NCI-H2196 (cell line): ENCODE measurements around the gene JMJD1C.
A peak's percentile ranks its signal among the peaks of the same experiment; 100 is the strongest.

ENCODE experiments used
- DNase-seq: peaks from one replicate; lab custom pipeline; 2025; ENCODE audit not compliant: unreplicated experiment; lab: John Stamatoyannopoulos, UW

Gene JMJD1C

DNA sequence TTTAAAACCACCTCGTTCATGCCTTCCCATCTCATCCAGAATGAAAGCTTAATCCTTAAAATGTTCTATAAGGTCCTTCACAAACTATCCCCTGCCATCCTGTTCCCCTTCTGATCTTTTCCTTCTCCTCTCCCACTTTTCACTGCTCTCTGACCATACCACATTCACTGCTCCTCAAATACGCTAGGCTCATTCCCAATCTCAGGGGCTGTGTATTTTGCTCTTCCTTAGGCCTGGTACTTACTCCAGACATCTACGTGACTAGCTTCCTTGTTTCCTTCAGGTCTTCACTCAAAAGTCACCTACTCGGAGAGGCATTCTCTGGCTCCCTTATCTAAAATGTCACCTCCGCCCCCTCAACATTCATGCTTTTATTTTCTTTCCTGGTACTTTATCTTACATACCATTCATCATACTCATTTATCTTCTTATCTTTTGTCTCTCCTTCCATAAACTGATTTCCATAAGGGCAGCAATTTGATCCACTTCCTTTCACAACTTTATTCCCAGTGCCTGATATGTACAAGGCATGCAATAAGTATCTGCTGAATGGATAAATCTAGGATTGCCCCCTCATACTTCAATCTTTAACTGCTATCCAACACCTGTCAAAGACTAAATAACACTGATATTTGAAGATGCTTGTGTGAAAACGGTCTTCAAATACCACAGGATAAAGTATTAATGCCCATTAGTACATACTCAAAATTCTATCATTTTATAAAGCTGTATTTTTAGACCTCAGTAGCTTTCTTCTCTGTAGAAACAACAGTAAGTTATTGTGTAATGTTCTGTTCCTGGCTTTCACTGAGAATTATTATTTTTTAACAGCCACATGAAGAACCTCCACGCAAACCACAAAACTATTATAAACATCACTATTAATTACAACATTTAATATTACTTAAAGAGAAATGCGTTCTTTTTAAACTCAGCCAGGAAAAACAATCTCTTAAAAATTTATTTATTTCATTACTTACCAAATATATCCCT lies 27.0 kb downstream of the JMJD1C start:
- no peak for DNase-seq

DNA sequence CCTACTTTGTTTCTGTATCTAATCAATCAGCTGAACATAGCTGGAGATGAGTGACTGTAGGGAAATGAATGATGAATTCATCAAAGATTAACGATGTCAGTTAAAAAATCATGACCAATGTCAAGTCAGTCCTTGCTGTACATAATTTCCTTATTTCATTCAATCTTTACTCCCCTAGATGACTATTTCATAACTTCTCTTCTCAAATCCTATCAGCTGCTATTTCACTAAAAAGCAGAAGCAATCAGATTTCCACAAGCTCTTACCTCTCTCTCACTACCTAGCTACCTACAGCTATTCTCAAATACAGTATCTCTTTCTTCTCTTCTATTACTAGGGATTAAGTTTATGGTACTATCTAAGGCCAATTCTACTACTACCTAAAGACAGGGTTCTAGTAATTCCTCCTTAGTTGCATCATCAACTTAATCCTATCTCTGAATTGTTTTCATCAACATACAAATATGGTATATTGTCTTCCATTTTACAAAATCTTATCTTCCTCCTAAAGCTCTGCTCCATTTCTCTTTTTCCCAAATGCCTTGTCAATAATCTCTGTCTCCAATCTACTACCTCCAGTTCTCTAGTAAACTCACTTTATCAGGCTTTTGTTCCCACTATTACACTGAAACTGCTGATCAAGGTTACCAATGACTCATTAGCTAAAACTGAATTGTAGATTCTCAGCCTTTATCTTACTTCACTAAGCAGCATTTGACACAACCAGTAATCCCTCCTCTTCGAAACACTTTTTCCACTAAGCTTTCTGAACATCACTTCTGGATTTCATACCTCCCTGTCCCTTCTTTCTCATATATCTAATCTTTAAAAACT lies 28.4 kb downstream of the JMJD1C start:
- no peak for DNase-seq

GRCh38 chr10:63436225-63436624 lies 29.6 kb downstream of the JMJD1C start:
- DNase-seq = no peak

DNA sequence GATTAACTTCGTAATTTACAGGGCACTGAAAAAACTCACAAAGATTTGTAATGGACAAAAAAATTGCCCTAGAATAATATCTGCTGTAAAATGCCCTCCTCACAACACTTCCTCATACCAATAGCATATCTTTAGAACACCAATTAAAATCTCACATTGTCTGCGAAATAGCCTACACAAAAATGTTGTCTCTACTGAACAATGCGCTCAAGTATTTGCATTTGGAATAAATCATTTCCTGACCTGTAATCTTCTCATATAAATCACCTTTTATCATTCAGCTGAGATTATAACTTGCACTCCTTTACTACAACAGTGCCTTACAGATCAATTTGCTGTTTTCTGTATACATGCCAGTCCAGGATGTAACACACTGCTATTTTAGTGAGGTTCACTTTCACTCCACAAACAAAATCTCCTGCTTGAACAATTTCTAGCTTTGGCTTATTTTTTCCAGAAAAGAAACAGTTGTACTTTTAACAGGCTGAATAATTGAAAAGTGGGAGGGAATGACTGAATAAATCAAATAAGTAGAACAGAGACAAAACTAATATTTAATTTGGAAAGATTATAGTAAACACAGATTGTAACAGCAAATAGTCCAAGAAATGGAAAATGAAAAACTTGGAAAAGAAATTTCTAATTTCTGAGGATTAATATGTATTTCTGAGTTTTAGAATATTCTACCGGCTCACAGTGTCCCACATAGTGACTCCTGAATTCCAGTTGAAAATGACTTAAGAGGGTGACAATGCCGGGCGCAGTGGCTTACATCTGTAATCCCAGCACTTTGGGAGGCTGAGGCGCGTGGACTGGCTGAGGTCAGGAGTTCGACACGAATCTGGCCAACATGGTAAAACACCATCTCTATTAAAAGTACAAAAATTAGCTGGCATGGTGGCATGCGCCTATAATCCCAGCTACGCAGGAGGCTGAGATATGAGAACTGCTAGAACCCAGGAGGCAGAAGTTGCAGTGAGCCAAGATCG lies 30.6 kb downstream of the JMJD1C start:
- no peak for DNase-seq

DNA sequence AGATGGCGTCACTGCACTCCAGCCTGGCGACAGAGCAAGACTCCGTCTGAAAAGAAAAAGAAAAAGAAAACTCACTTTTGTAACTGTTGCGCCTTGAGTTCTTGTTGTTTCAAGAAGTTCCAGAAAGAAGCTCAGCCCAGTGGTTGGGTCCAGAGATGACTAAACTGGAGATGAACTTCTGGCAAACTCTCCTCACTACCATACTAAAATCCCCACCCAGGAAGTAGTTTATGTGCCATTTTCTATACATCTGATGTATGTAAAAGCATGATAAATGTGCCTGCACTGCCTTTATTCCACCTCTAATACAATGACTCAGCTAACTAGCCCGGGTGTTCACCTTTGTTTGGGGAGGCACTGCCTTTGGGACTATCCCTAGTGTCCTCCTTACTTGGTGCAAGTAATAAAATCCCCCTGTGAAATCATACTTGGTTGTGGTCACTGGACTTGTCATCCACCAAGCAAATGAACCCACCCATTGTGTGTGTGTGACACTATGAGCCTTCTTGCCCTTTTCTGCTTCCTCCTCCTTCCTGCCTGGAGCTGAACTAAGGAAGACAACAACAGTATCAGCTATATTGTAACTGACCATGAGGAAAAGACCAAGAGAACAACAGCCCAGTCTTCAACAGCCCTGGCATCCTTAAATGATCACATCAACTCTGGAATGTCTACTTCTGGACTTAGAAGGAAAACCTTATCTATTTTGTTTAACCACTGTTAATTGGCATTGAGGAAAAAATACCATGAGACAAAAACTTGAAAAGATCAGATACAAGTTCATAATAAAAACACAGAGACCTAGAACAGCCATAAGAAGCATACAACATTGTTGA lies 33.6 kb downstream of the JMJD1C start:
- no peak for DNase-seq

GRCh38 chr10:63430999-63431356 lies 34.8 kb downstream of the JMJD1C start:
- no peak for DNase-seq

- no peak for DNase-seq
These were observed 35.4 kb downstream of the JMJD1C start for GRCh38 chr10:63430091-63430998.

DNA sequence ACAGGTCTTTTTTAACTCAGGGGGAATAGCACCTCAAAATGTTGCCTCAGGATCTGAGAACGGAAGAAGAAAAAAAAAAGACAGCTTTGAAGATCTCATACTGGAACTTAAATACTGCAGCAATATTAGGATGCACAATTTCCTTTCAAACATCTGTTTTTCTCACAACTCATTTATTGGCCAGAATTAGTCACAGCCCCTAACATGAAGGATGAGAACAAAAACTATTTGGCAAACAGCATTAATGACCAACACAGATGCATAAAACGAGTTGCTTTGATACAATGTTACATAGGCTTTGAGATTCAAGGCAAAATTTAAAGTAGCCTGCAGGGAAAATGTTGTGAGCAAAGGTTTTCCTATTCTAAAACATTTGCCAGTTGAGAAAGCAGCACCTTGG lies 36.5 kb downstream of the JMJD1C start:
- DNase-seq = no peak

- no peak for DNase-seq
These were observed 38.8 kb downstream of the JMJD1C start for GRCh38 chr10:63427013-63427412.

DNA sequence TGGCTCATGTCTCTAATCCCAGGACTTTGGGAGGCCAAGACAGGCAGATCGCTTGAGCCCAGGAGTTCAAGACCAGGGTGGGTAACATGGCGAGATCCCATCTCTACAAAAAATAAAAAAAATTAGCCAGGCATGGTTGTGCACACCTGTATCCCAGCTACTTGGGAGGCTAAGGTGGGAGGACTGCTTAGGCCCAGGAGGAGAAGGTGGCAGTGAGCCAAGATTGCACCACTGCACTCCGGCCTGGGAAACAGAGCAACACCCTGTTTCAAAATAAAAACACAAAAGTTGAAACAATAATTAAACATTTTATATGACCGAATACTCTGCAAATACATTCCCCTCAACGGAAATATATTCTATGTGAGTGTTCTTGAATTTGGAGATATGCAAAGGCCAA lies 40.3 kb downstream of the JMJD1C start:
- DNase-seq = no peak

DNA sequence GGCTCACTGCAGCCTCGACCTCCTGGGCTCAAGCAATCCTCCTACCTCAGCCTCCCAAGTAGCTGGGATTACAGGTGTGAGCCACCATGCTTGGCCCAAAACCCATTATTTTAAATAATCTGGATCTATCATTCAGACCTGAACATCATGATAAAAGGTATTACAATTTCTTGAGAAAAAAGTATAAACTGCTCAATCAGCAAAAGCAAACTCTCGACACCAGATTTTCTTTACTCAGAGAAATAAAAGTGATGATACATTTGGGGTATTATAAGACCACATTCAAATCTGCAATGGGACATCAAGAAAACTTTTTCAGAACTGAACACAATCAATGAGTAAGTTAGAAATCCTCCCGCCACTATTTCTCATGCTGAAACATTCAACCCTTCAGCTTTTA lies 41.2 kb downstream of the JMJD1C start:
- no peak for DNase-seq

DNA sequence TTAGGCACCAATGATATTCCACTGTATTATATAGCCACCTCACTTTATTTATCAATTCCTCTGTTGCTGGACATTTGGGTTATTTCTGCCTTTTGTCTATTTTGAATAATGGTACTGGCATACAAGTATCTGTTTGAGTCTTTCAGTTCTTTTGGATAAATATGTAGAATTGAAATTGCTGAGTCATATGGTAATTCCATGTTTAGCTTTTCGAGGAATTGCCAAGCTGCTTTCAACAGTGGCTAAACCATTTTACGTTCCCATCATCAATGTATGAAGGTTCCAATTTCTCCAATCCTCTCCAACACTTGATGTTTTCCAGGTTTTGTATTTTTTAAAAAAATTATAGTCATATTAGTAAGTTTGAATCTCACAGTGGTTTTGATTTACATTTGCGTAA lies 42.3 kb downstream of the JMJD1C start:
- no peak for DNase-seq

GRCh38 chr10:63421591-63421990 lies 44.2 kb downstream of the JMJD1C start:
- DNase-seq = no peak

DNA sequence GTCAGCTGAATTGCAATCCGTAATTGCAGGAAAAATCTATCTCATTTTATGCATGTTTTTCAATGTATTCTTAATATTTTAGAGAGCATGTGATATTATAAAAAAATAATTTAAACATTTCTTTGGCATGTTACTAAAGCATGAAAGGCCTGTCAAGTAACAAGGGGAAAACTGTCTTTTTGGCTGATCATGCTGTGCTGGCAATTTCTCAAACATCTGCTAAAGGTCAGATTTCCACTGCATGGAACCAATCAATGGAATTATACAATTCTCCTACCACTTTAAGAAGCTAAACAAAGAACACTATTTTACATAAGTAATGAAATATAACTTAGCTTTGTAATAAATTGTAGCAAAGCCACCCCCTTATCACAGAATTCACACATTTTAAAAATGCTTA lies 49.4 kb downstream of the JMJD1C start:
- DNase-seq = peak; percentile 3

GRCh38 chr10:63415640-63416244 lies 50.0 kb downstream of the JMJD1C start:
- DNase-seq = no peak

- no peak for DNase-seq
These were observed 51.1 kb downstream of the JMJD1C start for GRCh38 chr10:63414481-63415260.

DNA sequence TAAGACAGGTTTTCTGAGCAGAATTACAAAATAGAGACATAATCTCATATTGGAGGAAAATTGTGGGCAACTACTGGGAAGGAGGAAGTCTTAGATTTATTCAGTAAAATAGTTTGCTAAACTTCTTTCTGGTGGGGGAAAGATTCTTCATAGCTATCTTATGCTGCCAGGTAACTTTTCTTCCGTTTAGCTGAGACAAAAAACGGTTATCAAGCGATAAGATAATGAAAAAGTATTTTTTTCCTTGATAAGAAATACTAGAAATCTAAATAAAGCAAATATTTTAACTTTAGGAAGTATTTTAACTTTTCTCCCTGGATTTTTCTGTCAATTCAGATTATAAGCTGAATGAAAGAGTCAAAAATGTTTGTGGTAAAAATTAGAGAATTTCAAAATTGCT lies 52.3 kb downstream of the JMJD1C start:
- no peak for DNase-seq

GRCh38 chr10:63412304-63412703 lies 53.5 kb downstream of the JMJD1C start:
- DNase-seq = no peak
